ENCODE data around the gene NLRP9. TPM values are rescaled to one million over a fixed set of nuclear protein-coding genes. Genes with fewer than 3 reads are reported as not detected.

The NLRP9 gene
- total RNA-seq, 2 donors from 2014 or later: not detected

GRCh38 chr19:55690109-55690768 is 48.0 kb downstream of the NLRP9 start:
- no peak for TF ChIP-seq CTCF (IDR thresholded peaks at IDR 0.05)

GRCh38 chr19:55689411-55690108 is 48.6 kb downstream of the NLRP9 start:
- H3K4me3 ChIP-seq: no peak overlapping the region
- no peak overlapping the region for H3K27ac ChIP-seq
- peaks cover 68% of the 10 kb centered on the region for H3K36me3 ChIP-seq
- no peaks in the 10 kb centered on the region for H3K9me3 ChIP-seq
- DNase-seq (ENCODE audit: low spot score) (no peak), ATAC-seq (ENCODE audit: insufficient number of reproducible peaks, low FRiP score, low read depth) (no peak)
- no peak for TF ChIP-seq CTCF (IDR thresholded peaks at IDR 0.05)
- no peaks in the 10 kb centered on the region for H3K27me3 ChIP-seq (replicated peaks; ENCODE audit: insufficient read depth)
- no peaks in the 10 kb centered on the region for H3K4me1 ChIP-seq (ENCODE audit: control insufficient read depth in 1 of 2, low read depth in 2 of 2)

More at GRCh38 chr19:55690109-55690768, 48.0 kb downstream of the NLRP9 start:
- peaks cover 73% of the 10 kb centered on the region for H3K36me3 ChIP-seq
- H3K9me3 ChIP-seq: no peaks in the 10 kb centered on the region
- H3K27ac ChIP-seq: no peak overlapping the region
- no peaks in the 10 kb centered on the region for H3K27me3 ChIP-seq (replicated peaks; ENCODE audit: insufficient read depth)
- no peak overlapping the region for H3K4me3 ChIP-seq
- no peak for ATAC-seq (ENCODE audit: insufficient number of reproducible peaks, low FRiP score, low read depth)
- H3K4me1 ChIP-seq (ENCODE audit: control insufficient read depth in 1 of 2, low read depth in 2 of 2): no peaks in the 10 kb centered on the region
- DNase-seq (ENCODE audit: low spot score): no peak

GRCh38 chr19:55688422-55689218 is 49.6 kb downstream of the NLRP9 start:
- no peak overlapping the region for H3K27ac ChIP-seq
- no peak for TF ChIP-seq CTCF (IDR thresholded peaks at IDR 0.05)
- DNase-seq (ENCODE audit: low spot score) (no peak), ATAC-seq (ENCODE audit: insufficient number of reproducible peaks, low FRiP score, low read depth) (no peak)
- H3K27me3 ChIP-seq (replicated peaks; ENCODE audit: insufficient read depth): no peaks in the 10 kb centered on the region
- H3K36me3 ChIP-seq: peaks cover 61% of the 10 kb centered on the region
- no peak overlapping the region for H3K4me3 ChIP-seq
- H3K4me1 ChIP-seq (ENCODE audit: control insufficient read depth in 1 of 2, low read depth in 2 of 2): no peaks in the 10 kb centered on the region
- no peaks in the 10 kb centered on the region for H3K9me3 ChIP-seq

- no peak for DNase-seq (ENCODE audit: low spot score)
- Histone ChIP-seq H3K4me1 (ENCODE audit: control insufficient read depth in 1 of 2, low read depth in 2 of 2) (no peaks in the 10 kb centered on the region), H3K27ac (no peak overlapping the region), H3K4me3 (no peak overlapping the region), H3K36me3 (peaks cover 52% of the 10 kb centered on the region), H3K27me3 (replicated peaks; ENCODE audit: insufficient read depth) (no peaks in the 10 kb centered on the region), H3K9me3 (no peaks in the 10 kb centered on the region)
- no peak for TF ChIP-seq CTCF (IDR thresholded peaks at IDR 0.05)
- no peak for ATAC-seq (ENCODE audit: insufficient number of reproducible peaks, low FRiP score, low read depth)
These were observed 50.7 kb downstream of the NLRP9 start for GRCh38 chr19:55687281-55688201.
